SU-DHL-6 (cell line): Measurements from ENCODE around the gene FAM131B.

ENCODE experiments used
- EZH2phosphoT487 ChIP-seq: fragments of 200-600 bp; sonication (generic), shearing (Covaris generic); conservative IDR thresholded peaks from 2 replicates; pipeline ENCODE4 v1.6.1; 2018; ENCODE audit warnings: mild to moderate bottlenecking, antibody characterized with exemption, low read length, moderate library complexity, mixed read lengths
- TF ChIP-seq, protein P1 (sequence below): fragments of 200-600 bp; sonication (generic); IDR thresholded peaks from one replicate; pipeline ENCODE4 v1.5.1; 2017; ENCODE audit warnings: antibody characterized with exemption, mild to moderate bottlenecking, low read length, moderate library complexity; ENCODE audit not compliant: insufficient read depth, poor library complexity, severe bottlenecking

DNA sequence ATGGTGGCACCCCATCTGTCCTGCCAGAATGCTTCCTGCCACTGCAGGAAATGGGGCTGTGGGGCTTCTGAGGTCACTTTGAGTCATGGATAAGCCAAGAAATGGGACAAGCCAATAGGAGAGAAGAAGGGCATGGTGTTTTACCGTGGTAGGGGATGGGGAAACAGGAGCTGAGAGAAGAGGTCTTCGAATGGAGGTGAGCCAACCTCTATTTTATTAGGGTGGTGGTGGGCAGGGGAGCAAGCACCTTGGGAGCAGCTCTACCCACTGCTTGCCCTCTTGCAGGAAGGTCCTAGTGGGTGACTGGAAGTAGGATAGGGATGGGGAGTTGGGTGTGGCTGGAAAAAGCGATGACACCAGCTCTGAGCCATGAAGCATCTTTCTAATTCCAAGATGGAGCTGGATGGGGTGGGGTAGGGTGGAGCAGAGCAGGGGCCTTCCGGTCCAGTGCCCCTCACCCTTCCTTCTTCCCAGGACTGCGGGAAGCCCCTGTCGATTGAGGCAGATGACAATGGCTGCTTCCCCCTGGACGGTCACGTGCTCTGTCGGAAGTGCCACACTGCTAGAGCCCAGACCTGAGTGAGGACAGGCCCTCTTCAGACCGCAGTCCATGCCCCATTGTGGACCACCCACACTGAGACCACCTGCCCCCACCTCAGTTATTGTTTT lies 27.7 kb upstream of the FAM131B start:
- TF ChIP-seq, protein P1, sequence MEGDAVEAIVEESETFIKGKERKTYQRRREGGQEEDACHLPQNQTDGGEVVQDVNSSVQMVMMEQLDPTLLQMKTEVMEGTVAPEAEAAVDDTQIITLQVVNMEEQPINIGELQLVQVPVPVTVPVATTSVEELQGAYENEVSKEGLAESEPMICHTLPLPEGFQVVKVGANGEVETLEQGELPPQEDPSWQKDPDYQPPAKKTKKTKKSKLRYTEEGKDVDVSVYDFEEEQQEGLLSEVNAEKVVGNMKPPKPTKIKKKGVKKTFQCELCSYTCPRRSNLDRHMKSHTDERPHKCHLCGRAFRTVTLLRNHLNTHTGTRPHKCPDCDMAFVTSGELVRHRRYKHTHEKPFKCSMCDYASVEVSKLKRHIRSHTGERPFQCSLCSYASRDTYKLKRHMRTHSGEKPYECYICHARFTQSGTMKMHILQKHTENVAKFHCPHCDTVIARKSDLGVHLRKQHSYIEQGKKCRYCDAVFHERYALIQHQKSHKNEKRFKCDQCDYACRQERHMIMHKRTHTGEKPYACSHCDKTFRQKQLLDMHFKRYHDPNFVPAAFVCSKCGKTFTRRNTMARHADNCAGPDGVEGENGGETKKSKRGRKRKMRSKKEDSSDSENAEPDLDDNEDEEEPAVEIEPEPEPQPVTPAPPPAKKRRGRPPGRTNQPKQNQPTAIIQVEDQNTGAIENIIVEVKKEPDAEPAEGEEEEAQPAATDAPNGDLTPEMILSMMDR, result no peak
- TF ChIP-seq EZH2phosphoT487, result no peak
